GM19193 (cell line): ENCODE measurements around the gene MIA2.

ENCODE experiments used
- POLR2A ChIP-seq: IDR thresholded peaks from 4 replicates; pipeline ENCODE4 v1.6.1; 2011; ENCODE audit not compliant: insufficient read depth, insufficient read length; ENCODE audit errors: extremely low read depth

Gene MIA2

GRCh38 chr14:39265806-39266524 lies 32.2 kb downstream of the MIA2 start:
- no peak for TF ChIP-seq POLR2A

GRCh38 chr14:39266525-39266870 lies 32.8 kb downstream of the MIA2 start:
- TF ChIP-seq POLR2A = peak; percentile 40

GRCh38 chr14:39266871-39267607 lies 33.3 kb downstream of the MIA2 start:
- TF ChIP-seq POLR2A = peak; percentile 74

- no peak for TF ChIP-seq POLR2A
Measured at GRCh38 chr14:39267608-39268005, 33.9 kb downstream of the MIA2 start.

GRCh38 chr14:39268393-39268792 lies 34.7 kb downstream of the MIA2 start:
- TF ChIP-seq POLR2A = no peak

- TF ChIP-seq POLR2A = no peak
Measured at GRCh38 chr14:39272918-39273317, 39.2 kb downstream of the MIA2 start.

- TF ChIP-seq POLR2A = no peak
Measured at GRCh38 chr14:39275395-39275794, 41.7 kb downstream of the MIA2 start.

- TF ChIP-seq POLR2A = no peak
Measured at GRCh38 chr14:39276005-39276404, 42.3 kb downstream of the MIA2 start.

GRCh38 chr14:39276579-39277114 lies 42.9 kb downstream of the MIA2 start:
- TF ChIP-seq POLR2A = no peak

GRCh38 chr14:39279515-39279914 lies 45.8 kb downstream of the MIA2 start:
- no peak for TF ChIP-seq POLR2A

- no peak for TF ChIP-seq POLR2A
Measured at GRCh38 chr14:39289523-39289922, 55.8 kb downstream of the MIA2 start.

- no peak for TF ChIP-seq POLR2A
Measured at GRCh38 chr14:39291701-39292100, 58.0 kb downstream of the MIA2 start.

- no peak for TF ChIP-seq POLR2A
Measured at GRCh38 chr14:39293629-39294028, 59.9 kb downstream of the MIA2 start.

- no peak for TF ChIP-seq POLR2A
Measured at GRCh38 chr14:39302124-39302810, 68.6 kb downstream of the MIA2 start.

- TF ChIP-seq POLR2A = no peak
Measured at GRCh38 chr14:39303115-39303514, 69.4 kb downstream of the MIA2 start.
